GM21737 (cell line): ENCODE measurements around the gene CENPVL1.
"Not testable (repeated sequence)": the region's sequence is repeated elsewhere in the genome, so short reads cannot be mapped to it uniquely, and the experiment has no call there.

Source experiments
- ATAC-seq: cut with Tn5 transposase; IDR thresholded peaks from one replicate; pipeline ENCODE4 v1.9.1; 2021; ENCODE audit warnings: mild to moderate bottlenecking, moderate library complexity; ENCODE audit not compliant: unreplicated experiment

Gene CENPVL1

DNA sequence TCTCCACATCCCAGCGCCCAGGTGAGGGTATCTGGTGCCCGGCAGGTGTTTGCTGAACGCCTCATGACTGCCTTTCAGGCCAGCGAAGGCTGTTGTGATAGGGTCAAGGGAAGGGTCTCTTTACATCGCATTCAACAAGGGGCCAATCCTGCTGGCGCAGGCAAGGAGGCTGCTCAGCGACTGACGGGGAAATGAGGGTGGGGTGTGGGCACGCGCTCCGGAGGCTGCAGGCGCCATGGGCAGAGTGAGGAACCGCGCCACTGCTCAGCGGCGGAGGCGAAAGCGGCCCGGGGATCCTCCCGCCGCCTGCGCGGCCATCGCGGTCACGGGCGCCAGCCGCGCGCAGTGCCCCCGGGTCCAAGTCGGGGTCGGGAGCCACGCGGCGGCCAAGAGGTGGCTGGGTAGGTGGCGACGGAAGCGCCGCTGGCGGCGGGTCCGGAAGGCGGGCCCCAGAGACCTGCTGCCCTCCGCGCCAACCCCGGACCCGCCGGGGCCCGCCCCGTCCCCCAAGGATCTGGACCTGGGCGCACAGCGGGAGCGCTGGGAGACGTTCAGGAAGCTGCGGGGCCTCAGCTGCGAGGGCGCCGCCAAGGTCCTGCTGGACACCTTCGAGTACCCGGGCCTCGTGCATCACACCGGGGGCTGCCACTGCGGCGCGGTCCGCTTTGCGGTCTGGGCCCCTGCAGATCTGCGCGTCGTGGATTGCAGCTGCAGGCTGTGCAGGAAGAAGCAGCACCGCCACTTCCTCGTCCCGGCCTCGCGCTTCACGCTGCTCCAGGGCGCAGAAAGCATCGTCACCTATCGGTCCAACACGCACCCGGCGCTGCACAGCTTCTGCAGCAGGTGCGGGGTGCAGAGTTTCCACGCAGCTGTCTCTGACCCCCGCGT is at the start of gene CENPVL1:
TSS of gene CENPVL1 (plus strand) at position 236 of the 888 bp plus-strand sequence. CDS start at position 236, 0 bp downstream.
- ATAC-seq, result not testable (repeated sequence)

DNA sequence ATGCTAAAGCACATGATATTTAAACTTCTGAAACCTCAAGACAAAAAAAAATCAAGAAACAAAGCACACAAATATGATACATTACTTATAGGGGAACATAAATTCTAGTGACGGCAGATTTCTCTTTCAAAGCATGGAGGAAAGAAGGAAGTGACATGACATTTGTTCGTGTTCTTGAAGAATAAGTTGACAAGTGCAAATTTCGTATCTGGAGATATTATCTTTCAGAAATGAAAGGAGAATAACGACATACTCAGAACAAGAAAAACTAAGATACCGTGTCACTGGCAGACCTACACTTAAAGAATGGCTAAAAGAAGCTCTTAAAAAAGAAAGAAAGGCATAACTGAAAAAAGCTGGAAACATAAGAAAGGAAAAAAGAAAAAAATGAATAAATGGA is 44.3 kb upstream of the CENPVL1 start:
- no peak for ATAC-seq

DNA sequence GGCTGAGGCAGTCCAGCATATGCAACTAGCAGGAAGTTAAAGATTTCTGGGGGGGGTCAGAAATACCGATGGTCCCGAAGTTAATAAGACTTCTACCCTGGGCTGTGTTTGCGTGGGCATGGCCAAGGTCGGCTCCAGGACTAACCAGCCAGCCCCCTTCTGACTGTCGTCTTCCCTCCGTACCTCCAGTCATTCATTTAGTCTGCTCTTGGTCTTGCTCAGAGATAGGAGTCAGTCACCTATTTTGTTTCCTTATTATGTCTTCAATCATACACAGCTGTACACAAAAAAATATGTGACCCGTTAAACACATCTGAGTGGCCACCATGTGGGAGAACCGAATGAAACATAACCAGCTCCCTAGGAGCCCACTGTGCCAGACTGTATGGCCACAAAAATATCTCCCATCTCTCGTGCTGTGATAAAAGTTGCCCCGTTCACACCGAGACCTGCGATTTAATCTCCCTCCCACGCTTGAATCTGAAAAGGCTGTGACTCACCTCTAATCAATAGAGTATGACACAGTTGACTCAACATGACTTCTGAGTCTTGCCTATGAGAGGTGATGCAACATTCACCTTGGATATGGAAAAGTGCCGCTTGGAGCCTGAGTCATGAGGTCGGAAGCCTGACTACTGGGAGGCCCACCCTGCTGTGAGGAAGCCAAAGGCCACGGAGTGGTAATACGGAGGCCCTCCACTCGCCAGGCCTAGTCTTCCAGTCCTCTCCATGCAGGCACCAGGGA is 30.5 kb upstream of the CENPVL1 start:
- not testable (repeated sequence) for ATAC-seq

DNA sequence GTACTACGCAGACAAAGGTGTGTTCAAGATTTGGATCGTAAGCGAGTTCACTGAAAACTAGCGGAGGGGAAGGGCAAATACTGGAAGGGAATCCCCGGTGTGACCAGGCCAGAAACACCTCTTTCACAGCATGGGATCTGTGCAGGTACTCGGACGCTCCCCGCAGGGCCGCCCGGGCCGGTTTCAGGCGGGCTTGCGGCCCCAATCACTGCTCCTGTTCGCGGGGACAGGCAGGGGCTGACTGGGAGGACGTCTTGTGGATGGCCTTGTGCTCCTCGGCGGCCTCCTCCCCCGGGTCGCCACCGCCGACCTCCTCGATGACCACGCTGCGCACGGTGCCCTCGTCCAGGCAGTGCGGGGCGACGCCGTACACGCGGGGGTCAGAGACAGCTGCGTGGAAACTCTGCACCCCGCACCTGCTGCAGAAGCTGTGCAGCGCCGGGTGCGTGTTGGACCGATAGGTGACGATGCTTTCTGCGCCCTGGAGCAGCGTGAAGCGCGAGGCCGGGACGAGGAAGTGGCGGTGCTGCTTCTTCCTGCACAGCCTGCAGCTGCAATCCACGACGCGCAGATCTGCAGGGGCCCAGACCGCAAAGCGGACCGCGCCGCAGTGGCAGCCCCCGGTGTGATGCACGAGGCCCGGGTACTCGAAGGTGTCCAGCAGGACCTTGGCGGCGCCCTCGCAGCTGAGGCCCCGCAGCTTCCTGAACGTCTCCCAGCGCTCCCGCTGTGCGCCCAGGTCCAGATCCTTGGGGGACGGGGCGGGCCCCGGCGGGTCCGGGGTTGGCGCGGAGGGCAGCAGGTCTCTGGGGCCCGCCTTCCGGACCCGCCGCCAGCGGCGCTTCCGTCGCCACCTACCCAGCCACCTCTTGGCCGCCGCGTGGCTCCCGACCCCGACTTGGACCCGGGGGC is 28.2 kb upstream of the CENPVL1 start:
- ATAC-seq, result not testable (repeated sequence)

DNA sequence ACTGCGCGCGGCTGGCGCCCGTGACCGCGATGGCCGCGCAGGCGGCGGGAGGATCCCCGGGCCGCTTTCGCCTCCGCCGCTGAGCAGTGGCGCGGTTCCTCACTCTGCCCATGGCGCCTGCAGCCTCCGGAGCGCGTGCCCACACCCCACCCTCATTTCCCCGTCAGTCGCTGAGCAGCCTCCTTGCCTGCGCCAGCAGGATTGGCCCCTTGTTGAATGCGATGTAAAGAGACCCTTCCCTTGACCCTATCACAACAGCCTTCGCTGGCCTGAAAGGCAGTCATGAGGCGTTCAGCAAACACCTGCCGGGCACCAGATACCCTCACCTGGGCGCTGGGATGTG is 27.6 kb upstream of the CENPVL1 start, which contains the start of gene CENPVL2:
TSS of gene CENPVL2 (minus strand) at position 112 of the 343 bp plus-strand sequence. CDS start at position 112, 0 bp downstream.
- ATAC-seq, result not testable (repeated sequence)

DNA sequence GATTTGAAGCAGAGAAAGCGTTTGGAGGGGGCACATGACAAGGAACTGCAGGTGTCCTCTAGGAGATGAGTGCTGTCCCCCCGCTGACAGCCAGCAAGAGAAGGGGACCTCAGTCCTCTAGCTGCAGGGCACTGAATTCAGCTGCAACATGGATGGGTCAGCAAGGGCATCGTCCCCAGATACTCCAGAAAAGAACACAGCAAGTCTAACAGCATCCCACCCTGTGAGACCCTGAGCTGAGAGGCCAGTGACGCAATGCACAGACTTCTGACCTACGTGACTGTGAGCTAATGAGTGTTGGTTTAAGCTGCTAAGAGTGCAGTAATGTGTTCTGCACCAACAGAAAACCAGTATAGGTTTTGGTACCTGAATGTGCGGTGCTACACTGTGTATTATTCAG is 16.1 kb upstream of the CENPVL1 start:
- ATAC-seq, result no peak

DNA sequence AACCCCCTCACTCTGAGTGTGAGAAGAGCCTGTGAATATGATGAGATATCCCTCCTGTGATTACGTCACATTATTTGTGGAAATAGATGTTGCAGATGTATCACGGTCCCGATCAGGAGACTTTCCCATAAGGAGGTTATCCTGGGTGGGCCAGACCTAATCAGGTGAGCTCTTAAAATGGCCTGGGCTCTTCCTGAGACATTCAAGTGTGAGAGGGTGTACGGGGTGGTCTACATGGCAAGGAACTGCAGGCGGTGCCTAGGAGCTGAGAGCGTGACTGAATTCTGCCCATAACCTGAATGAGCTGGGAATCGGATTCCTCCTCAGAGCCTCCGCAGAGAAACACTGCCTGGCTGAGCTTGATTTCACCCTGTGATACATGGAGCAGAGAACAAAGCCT is 12.9 kb upstream of the CENPVL1 start:
- ATAC-seq, result no peak

DNA sequence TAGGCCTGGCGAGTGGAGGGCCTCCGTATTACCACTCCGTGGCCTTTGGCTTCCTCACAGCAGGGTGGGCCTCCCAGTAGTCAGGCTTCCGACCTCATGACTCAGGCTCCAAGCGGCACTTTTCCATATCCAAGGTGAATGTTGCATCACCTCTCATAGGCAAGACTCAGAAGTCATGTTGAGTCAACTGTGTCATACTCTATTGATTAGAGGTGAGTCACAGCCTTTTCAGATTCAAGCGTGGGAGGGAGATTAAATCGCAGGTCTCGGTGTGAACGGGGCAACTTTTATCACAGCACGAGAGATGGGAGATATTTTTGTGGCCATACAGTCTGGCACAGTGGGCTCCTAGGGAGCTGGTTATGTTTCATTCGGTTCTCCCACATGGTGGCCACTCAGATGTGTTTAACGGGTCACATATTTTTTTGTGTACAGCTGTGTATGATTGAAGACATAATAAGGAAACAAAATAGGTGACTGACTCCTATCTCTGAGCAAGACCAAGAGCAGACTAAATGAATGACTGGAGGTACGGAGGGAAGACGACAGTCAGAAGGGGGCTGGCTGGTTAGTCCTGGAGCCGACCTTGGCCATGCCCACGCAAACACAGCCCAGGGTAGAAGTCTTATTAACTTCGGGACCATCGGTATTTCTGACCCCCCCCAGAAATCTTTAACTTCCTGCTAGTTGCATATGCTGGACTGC is 2.8 kb downstream of the CENPVL1 start:
- not testable (repeated sequence) for ATAC-seq

DNA sequence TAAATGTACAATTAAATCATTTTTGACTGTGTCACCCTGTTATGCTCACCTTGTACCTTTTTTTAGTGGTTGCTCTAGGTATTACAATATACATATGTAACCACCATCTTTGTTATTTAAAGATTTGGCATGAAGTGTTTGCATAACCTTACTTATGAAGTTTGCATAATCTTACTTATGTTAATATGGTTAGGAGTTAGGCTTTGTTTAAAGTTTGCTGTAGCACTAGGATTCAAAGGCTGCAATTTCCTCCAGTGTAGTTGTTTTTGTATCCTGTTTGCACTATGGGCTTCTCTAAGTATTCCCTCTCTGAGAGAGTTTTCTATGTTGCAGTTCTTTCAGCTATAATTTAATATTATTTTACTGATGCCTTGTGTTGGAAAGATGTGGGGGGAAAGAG is 17.9 kb downstream of the CENPVL1 start:
- ATAC-seq, result no peak

DNA sequence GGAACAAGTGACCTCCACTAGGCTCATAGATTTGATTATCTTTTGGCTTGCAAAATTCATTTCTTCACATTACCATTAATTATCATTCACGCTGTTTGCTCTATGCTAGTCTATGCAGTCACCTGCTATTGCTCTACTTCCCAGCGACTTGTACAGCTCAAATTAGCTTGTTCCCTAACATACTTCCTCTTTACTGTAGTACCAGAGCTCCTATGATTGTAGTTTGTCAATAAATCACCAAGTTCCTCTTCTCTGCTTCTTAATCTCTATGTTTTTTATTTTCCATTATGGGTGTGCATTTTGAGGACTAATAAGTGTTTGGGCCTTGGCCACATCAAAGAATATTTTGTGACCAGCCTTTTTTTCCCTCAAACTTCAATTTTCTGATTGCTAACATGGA is 26.8 kb downstream of the CENPVL1 start:
- no peak for ATAC-seq

DNA sequence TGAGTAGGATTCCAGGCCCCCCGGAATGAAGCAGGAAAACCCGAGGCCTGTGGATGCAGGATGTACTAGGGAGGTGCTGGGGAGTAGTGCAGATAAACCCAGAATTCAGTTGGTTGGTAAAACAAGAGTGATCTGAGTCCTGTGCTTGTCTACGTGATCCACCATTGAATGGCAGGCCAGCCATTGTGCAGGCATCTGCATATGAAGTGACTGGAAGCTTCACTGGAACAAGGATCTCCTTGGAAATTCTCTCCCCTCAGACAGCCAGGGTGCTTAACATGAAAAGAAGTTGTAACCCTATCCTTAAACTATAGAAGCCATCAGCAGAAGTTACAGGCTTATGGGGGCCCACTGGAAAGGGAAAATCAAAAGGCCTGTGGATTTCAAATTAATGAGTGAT is 32.3 kb downstream of the CENPVL1 start:
- ATAC-seq, result no peak

DNA sequence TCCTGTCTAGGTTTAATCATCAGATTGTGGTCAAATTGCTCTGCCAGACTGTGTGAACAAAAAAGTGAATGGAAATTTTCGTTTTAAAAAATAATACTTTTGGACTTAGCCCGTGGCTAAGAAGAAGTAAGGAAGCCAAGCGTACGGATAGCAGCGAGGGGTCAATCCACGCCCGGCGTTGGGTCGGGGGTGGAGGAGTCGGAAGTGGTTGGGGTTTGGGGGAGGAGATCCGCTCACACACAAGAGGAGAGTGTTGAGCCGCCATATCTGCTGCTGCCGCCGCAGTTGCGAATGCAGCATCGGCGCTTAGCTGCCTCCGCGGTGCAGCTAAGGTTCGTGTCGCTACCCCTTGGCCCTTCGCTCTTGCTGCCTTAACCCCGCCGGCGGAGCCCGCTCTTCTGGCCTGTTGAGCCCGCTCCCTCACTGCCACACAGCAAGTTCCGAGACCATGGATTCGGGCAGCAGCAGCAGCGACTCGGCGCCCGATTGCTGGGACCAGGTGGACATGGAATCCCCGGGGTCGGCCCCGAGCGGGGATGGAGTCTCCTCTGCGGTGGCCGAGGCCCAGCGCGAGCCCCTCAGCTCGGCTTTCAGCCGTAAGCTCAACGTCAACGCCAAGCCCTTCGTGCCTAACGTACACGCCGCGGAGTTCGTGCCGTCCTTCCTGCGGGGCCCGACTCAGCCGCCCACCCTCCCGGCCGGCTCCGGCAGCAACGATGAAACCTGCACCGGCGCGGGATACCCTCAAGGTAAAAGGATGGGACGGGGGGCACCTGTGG is 33.1 kb downstream of the CENPVL1 start, which contains the start of gene GSPT2:
TSS of gene GSPT2 (plus strand) at position 264 of the 779 bp plus-strand sequence. CDS start at position 449, 185 bp downstream.
- peak; percentile 89 for ATAC-seq

DNA sequence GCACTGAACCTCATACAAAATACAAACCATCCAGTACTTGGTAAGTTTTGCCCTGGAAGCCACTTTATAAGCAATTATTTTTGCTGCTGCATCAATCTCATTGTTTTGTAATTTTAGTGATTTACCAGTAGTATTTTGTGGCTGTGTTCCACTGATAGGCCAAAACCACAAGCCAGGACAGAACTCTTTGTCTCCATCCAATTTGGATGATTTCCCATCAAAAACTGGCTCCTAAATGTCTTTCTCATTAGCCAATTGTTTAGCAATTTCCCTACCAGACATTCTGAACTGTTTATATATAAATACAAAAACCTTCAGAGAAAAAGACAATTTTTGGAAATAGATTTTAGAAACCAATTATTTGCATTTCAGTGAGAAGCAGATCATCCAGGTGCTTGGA is 37.4 kb downstream of the CENPVL1 start:
- no peak for ATAC-seq

DNA sequence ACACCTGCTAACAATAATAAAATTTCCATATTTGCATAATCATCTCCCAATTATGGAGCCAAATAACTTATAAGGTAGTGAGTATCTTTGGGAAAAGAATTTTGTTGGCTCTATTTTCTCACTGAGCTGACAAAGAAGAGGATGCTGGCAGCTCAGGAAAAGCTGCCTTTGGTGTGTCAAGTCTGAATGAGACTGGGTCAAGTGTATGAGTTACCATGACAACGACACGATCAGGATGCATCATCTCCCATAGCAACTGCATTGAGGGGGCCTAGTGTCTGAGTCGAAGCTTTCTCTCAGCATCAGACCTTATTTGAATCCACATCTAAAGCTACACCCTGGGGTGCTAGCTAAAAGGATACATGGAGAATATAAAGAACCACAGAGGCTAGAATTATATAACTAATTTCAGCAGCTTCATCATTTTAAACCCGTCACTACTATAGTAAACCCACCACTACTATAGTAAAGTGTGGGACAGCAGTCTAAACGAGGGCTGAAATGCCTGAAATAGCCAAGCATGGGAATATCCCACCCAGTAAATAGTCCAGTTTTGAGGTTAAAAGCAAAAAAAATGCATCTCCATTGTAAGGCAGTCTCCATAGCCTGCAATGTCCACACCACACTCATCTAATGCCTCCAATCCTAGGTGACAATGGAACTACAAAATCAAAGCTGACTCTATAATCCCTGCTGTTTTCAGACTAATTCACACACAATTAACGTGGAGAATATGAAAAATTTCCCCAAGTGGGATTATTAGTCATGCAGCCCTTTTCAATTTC is 48.9 kb downstream of the CENPVL1 start:
- ATAC-seq, result no peak

DNA sequence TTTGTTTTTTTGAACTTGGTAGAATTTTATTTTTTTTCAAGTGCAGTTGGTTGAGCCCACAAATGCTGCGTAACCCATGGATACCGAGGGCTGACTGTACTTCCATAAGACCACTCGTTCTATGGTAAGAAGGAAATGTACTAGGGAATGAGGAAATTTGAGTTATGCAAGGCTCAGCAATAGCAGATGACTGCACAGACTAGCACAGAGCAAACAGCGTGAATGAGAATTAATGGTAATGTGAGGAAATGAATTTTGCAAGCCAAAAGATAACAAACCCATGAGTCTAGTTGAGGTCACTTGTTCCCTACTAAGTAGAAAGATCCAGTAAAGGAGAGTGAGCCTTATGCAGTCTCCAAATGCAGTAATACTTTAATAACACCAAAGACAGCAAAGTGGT is 50.3 kb downstream of the CENPVL1 start:
- no peak for ATAC-seq
